Fibroblast of skin of right quadriceps (primary cell): ENCODE measurements around the gene DROSHA.

ENCODE experiments used
- DNase-seq: peaks from one replicate; pipeline ENCODE4 v3.0.0-alpha.2; 2013

The DROSHA gene

DNA sequence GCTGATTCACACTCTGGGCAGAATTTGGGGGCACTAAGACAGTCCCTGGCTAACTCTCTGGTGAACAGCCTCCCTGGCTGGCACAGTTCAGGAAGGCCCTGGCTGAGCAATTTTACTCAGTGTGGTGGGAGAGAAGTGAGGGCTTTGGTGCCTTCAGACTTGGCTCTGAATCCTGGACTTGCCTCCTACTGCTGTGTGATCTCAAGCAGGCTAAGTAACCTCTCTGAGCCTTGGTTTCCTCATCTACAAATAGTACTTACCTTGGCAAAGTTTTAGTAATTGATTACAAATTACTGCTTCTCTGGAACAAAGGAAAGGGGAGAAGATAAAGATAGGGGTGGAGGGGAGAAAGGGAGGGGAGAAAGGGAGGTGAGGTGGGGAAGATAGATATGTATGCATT is 153.8 kb downstream of the DROSHA start:
- DNase-seq: no peak

DNA sequence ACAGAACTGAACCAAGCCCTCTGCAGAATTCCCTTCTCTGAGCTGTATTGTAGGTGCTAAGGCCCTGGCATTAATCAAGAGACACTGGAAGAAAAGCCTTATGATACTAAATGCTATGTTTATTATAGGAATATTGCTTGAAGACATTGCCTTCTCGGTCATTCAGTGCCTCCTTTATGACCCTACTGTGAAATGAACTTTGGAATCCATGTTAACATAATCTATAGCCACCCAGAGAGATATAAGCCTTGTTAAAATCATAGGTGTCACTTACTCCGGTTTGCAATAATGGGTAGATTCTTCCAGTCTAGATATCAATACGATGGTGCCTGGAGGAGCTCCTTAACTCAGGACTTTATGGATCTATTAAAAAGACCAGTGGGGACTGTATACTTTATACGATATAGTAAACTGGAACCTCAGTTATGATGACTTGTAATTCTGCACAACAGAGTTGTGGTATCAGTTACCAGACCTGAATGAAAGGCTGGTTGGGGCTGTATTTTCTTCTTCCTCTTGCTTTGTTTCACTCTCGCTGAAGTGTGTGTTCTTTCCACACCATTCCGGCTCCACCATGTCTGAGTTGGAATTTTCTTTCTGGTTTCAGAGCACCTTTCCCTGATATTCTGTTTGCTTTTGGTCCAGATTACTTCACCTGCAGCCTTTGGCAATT is 154.5 kb downstream of the DROSHA start:
- no peak for DNase-seq

DNA sequence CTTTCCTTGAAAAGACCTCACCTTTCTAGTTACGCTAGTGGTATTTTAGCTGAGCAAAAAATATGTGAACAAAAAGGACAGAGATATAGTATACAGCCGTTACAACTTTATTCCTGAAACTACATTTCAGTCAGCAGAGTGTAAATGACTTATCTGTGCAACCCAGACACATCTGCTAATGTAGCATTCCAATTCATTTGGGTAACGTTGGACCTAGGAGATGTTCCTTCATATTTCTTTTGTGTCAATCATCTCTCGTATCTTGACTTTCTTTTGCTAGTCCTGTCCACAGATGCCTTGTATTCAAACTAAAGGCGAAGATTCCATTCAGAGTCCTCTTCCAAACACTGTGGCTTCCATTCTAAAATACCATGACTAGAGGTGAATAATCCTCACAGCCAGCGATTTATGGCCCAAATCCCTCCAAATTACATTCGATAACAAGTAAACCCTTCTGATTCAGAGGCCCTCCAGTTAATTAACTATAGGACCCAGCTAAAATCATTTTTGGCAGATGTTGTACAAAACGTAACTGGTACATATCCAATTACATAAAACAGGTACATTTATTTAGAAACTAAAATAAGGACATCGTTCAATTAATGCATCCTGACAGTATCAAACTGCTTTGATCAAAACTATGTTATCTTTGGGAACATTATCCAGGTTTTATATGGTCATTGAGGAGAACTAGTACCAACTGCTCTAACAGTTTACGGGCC is 155.7 kb downstream of the DROSHA start:
- DNase-seq: no peak

DNA sequence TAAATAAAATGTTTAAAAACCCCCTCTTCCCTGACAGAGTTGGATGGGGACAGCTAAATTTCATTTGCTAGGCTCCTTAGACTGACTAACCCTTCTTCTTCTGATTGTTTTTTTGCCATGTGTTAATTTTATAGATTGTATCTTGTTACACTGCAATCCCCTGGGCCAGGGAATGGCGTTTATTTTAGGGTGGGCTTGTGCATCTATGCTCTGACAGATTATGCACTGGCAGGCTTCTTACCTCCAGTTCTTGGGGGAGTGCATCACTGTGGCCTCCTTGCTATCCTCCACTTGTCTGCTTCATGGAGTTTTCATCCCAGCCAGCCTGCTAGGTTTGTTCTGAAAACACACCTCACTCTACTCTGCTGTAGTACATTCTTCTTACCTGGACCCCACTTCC is 159.8 kb downstream of the DROSHA start:
- no peak for DNase-seq

DNA sequence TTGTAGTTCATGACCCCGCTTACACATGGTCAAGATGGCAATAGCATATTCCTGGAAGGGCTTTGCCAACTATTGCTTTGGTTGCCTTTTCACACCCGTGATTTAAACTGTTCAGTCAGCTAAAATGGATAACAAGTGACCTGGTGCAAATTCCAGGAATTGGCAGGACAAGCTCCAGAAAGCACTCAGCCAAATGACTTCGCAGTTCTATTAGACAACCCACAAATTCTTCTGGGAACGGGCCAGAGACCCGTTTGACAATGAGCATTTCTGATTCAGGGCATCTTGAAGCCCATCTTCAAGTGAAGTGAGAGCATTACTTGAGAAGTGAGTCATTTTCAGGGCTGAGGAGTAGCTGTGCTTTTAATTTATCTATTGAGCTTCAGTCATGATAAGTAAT is 165.0 kb downstream of the DROSHA start:
- DNase-seq: peak; percentile 75

DNA sequence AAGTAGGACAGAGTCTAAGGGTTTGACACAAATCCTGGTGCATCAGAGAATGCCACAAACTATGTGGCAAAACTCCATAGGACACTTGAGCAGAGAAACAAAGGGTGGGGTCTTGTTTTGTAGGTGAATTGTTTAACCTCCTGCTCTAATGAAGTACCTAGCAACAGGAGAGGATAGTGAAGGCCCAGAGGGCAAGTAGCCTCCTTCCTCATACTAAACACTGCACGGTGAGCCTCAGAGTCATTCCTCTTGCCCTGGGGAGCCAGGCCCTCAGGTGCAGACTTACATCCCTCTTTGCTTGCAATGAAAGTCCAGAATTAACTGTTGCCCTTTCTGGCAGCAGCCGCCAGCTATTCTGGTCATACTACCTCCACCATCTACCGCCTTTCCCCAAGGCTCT is 166.1 kb downstream of the DROSHA start:
- DNase-seq: no peak

DNA sequence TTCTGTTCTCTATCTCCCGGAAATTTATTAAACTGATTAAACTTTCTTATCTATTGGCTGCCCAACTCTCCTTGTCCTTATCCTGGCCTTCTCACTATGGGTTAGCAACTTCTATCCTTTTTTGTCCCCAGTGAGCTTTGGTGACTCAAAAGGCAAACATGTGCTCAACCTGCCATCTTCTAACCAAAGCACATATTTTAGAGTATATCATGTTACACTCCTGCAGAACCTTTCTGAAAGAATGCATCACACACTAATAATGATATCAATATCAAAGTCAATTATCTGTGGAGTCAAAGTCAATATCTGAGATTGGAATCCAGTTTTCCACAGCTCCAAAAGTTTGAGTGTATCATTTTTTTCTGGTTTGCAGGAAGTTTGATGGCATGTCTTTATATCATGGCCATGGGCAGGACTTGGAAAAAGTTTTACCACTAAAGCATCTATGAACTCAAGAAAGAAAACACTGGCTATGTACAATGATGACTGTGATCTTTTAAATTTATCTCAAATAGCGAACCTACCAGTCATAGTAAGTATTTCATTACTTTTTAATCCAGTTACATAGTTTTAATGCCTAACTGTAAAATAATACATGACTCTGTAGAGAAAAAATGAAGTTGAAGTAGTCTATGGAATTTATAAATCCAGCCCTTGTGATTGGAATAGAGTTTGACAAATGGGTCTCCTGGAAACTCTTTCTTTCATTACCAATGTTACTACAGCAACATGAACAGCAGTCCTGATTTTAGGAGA is 166.8 kb downstream of the DROSHA start:
- DNase-seq: peak; percentile 89

DNA sequence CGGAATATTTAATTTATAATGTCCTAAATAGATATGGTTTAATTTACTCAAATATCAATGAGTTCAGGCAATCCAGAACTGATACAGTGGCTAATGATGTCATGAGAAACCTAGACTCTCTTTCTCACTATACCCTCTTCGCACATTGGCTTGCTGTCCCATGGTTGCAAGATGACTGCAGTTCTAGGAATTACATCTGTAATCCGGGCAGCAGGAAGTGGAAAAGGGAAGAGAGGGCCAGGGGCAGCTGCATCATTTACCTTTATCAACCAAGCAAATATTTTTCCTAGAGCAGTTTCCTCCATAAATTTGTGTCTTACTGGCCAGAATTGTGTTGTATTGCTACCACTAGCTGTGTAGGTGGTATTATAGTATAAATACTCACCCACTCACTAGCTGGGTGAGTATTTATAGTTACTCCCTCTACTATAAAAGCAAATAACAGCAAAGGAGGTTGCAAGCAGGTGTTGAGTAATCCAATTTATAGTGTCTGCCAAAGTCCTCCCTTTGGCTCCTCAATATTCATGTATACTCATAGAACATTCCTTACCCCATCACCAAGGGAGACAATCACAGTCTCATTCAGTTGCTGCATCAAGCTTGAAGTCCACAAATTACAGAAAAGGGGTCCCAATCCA is 168.8 kb downstream of the DROSHA start:
- DNase-seq: peak; percentile 53

DNA sequence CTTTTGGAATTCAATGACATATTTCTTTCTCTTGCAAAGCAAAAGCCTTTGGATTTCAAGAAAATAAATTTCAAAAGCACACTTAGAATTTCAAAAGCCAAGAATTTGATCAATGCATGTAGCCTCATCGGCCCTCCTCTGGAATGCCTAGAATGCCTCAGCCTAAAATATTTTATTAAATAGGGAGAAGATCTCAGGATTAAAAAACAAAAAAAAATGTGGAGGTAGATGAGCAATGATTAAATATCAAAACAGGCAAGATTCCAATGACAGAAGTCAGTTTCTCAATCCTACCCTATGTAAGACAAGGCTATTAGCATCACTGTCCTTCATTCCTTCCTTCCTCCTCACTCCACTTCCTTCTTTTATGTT is 169.4 kb downstream of the DROSHA start:
- peak; percentile 80 for DNase-seq

DNA sequence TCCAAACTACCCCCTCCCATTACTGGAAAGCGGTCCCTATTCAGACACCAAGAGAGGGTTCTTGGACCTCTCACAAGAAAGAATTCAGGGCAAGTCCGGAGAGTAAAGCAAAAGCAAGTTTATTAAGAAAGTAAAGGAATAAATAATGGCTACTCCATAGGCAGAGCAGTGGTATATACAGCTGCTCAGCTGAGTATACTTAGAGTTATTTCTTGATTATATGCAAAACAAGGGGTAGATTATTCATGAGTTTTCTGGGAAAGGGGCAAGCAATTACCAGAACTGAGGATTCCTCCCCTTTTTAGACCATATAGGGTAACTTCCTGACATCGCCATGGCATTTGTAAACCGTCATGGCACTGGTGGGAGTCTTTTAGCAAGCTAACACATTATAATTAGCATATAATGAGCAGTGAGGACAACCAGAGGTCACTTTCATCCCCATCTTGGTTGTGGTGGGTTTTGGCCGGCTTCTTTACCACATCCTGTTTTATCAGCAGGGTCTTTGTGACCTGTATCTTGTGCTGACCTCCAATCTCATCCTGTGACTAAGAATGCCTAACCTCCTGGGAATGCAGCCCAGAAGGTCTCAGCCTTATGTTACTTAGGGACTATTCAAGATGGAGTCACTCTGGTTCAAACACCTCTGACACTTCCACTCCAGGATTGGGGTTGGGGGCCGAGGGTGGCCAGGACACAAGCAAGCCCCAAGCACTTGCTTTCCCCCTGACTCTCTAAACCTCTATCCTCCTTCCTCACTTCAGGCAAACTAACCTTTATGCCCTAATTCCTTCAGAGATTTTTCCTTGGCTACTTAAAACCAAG is 170.0 kb downstream of the DROSHA start:
- peak; percentile 67 for DNase-seq

DNA sequence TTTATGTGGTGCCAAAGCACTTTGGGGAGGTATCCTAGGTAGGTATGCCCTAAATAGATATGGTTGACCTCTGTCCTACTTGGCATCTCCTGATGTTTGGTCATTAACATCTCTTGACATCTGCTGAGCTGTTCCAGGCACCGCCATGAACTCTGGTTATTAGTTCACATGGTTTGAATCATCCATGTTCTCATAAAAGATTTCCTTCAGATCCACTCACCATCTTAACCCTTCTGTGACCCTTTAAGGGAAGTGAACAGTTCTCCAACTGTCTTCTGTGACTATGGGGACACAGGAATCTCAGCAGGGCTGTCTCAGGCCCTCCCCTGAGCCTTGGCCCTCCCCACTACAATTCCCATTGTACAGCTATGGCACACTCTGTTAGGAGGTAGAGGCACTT is 170.7 kb downstream of the DROSHA start:
- peak; percentile 87 for DNase-seq

DNA sequence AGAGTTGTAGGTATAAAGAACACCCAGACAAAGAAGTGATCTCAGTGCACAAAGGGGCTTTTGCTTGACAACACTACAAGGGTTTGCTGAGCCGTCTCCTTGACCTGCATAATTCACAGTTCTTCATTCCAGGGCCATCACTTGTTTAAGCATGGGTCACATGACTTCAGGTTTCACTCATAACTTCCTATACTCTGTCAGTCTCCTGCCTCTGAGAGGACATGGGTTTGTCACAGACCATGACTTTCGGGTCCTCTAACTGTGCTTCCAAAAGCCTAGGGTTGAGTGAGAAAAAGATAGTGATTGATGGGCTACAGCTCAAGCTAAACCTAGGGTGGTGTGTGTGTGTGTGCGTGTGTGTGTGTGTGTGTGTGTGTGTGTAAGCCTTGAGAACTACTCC is 172.1 kb downstream of the DROSHA start:
- no peak for DNase-seq

DNA sequence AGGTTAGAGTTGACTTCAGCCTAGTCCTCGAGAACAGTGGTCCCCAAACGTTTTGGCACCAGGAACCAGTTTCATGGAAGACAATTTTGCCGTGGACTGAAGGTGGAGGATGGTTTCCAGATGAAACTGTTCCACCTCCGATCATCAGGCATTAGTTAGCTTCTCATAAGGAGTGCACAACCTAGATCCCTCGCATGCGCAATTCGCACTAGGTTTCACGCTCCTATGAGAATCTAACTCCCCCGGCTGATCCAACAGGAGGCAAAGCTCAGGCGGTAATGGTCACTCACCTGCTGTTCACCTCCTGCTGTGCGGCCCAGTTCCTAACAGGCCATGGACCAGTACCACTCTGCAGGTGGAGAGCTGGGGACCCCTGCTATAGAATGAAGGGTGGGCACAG is 174.9 kb downstream of the DROSHA start:
- DNase-seq: no peak

DNA sequence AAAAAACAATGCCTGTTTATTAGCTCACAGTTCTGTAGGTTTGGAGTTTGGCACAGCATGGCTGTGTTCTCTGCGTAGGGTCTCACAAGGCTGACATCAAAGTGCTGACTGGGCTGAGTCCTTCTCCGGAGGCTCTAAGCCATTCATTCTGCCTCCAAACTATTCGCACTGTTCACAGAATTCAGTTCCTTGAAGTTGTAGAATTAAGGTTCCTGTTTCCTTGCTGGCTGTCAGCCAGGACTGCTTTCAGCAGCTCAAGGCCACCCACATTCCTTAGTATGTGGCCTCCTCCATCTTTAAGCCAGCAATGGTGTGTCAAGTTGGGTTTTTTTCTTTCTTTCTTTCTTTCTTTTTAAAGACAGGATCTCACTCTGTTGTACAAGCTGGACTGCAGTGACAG is 176.6 kb downstream of the DROSHA start:
- no peak for DNase-seq
